Heart left ventricle (tissue), 13 donors: ENCODE data around the gene WDR17.

Experiments used
- POLR2A ChIP-seq, 2 donors: fragments of 450-650 bp; IDR thresholded peaks; one replicate each; pipeline ENCODE4 v1.6.1; 2017; ENCODE audit warnings: antibody characterized with exemption in 2 of 2, mild to moderate bottlenecking in 2 of 2, moderate library complexity in 2 of 2
- TF ChIP-seq, protein P1 (sequence below), 12 donors: fragments of 200-600 bp; sonication (generic) in 4 of 12; IDR thresholded peaks; one replicate each; pipeline versions ENCODE4 v1.5.0 to v1.8.0; 2018 to 2022; ENCODE audit warnings: antibody characterized with exemption in 12 of 12, mild to moderate bottlenecking in 5 of 12
- donor health status: ischemic (EF 13 %, LVEDD 7.1; RV severe dilation, severe dysfunction).
- donor health status: DM: no; HTN: yes; CAD: no.
- donor health status: DM: no; HTN: no; CAD: no.
- donor health status: ischemic (EF 25% LVEDD 6.9; RV normal size, moderate dysfunction).
- donor health status: ischemic (EF 25% LVEDD 5.7; RV mildly dilated, moderate dysfunction).
- donor health status: ischemic (EF 35%, LVEDD 5.7; RV mildly dilated, moderate dysfunction).
- donor health status: nonischemic (EF 11% LVEDD 7.7; RV severe dilation, severe dysfunction).
- donor health status: DM: yes; HTN: yes; CAD: no.
- donor health status: PGD.
- donor health status: ischemic (EF 29% LVEDD 5.4; RV normal size, mild dysfunction).
- donor health status: nonischemic (EF 23%, LVEDD 6.1; RV moderate dilation, normal function).

- TF ChIP-seq, protein P1, sequence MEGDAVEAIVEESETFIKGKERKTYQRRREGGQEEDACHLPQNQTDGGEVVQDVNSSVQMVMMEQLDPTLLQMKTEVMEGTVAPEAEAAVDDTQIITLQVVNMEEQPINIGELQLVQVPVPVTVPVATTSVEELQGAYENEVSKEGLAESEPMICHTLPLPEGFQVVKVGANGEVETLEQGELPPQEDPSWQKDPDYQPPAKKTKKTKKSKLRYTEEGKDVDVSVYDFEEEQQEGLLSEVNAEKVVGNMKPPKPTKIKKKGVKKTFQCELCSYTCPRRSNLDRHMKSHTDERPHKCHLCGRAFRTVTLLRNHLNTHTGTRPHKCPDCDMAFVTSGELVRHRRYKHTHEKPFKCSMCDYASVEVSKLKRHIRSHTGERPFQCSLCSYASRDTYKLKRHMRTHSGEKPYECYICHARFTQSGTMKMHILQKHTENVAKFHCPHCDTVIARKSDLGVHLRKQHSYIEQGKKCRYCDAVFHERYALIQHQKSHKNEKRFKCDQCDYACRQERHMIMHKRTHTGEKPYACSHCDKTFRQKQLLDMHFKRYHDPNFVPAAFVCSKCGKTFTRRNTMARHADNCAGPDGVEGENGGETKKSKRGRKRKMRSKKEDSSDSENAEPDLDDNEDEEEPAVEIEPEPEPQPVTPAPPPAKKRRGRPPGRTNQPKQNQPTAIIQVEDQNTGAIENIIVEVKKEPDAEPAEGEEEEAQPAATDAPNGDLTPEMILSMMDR (IDR thresholded peaks at IDR 0.05): peak in 4 of 12 donors; percentile 16 to 42 (median 34)
- no peak for TF ChIP-seq POLR2A (IDR thresholded peaks at IDR 0.05)
Measured at GRCh38 chr4:176054942-176055341, 10.7 kb upstream of the WDR17 start.
